ENCODE data around the gene BRMS1L. TPM values are rescaled to one million over a fixed set of nuclear protein-coding genes. Genes with fewer than 3 reads are reported as not detected.

Gene BRMS1L
- total RNA-seq, 1 donor from 2014 or later = 13.1 TPM

- peaks cover 54% of the 10 kb centered on the region for H3K36me3 Mint-ChIP-seq (ENCODE audit: insufficient read depth)
- H3K27ac Mint-ChIP-seq = no peak overlapping the region
- TF ChIP-seq, protein P1, sequence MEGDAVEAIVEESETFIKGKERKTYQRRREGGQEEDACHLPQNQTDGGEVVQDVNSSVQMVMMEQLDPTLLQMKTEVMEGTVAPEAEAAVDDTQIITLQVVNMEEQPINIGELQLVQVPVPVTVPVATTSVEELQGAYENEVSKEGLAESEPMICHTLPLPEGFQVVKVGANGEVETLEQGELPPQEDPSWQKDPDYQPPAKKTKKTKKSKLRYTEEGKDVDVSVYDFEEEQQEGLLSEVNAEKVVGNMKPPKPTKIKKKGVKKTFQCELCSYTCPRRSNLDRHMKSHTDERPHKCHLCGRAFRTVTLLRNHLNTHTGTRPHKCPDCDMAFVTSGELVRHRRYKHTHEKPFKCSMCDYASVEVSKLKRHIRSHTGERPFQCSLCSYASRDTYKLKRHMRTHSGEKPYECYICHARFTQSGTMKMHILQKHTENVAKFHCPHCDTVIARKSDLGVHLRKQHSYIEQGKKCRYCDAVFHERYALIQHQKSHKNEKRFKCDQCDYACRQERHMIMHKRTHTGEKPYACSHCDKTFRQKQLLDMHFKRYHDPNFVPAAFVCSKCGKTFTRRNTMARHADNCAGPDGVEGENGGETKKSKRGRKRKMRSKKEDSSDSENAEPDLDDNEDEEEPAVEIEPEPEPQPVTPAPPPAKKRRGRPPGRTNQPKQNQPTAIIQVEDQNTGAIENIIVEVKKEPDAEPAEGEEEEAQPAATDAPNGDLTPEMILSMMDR (IDR thresholded peaks at IDR 0.05; ENCODE audit: unreplicated experiment) = no peak
- H3K4me1 Mint-ChIP-seq (ENCODE audit: low read depth) = no peaks in the 10 kb centered on the region
- H3K4me3 Mint-ChIP-seq (ENCODE audit: low read depth) = no peak overlapping the region
- peaks cover 32% of the 10 kb centered on the region for H3K9me3 Mint-ChIP-seq (ENCODE audit: low read depth)
- DNase-seq (ENCODE audit: low spot score, unreplicated experiment) = no peak
- no peaks in the 10 kb centered on the region for H3K27me3 Mint-ChIP-seq
Measured at GRCh38 chr14:35844494-35844893, 18.4 kb downstream of the BRMS1L start.

DNA sequence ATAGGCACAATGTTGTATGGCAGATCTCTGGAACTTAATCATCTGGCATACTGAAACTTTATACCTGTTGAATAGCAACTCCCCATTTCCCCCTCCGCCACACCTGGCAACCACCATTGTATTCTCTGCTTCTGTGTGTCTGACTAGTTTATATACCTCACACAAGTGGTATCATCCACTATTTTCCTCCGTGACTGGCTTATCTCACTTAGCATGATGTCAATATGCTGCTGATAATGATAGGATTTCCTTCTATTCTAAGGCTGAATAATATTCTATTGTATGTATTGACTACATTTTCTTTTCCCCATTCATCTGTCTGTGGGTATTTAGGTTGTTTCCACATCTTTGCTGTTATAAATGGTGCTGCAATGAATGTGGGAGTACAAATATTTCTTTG, 21.5 kb downstream of the BRMS1L start:
- Mint-ChIP-seq H3K27ac (no peak overlapping the region), H3K36me3 (ENCODE audit: insufficient read depth) (peaks cover 48% of the 10 kb centered on the region)

GRCh38 chr14:35849122-35849521, 23.0 kb downstream of the BRMS1L start:
- Mint-ChIP-seq H3K4me1 (ENCODE audit: low read depth) (no peaks in the 10 kb centered on the region), H3K36me3 (ENCODE audit: insufficient read depth) (peaks cover 39% of the 10 kb centered on the region), H3K9me3 (ENCODE audit: low read depth) (peaks cover 12% of the 10 kb centered on the region), H3K27me3 (no peaks in the 10 kb centered on the region), H3K27ac (no peak overlapping the region), H3K4me3 (ENCODE audit: low read depth) (no peak overlapping the region)
- TF ChIP-seq, protein P1 (IDR thresholded peaks at IDR 0.05; ENCODE audit: unreplicated experiment) = no peak
- DNase-seq (ENCODE audit: low spot score, unreplicated experiment) = no peak

More for the DNA sequence above, 21.5 kb downstream of the BRMS1L start:
- Mint-ChIP-seq H3K9me3 (ENCODE audit: low read depth) (peaks cover 16% of the 10 kb centered on the region), H3K4me1 (ENCODE audit: low read depth) (no peaks in the 10 kb centered on the region), H3K4me3 (ENCODE audit: low read depth) (no peak overlapping the region), H3K27me3 (no peaks in the 10 kb centered on the region)
- no peak for DNase-seq (ENCODE audit: low spot score, unreplicated experiment)
- TF ChIP-seq, protein P1 (IDR thresholded peaks at IDR 0.05; ENCODE audit: unreplicated experiment) = no peak

GRCh38 chr14:35851823-35852222, 25.7 kb downstream of the BRMS1L start:
- no peaks in the 10 kb centered on the region for H3K4me1 Mint-ChIP-seq (ENCODE audit: low read depth)
- no peak overlapping the region for H3K4me3 Mint-ChIP-seq (ENCODE audit: low read depth)
- H3K27me3 Mint-ChIP-seq = no peaks in the 10 kb centered on the region
- H3K27ac Mint-ChIP-seq = no peak overlapping the region
- H3K36me3 Mint-ChIP-seq (ENCODE audit: insufficient read depth) = peaks cover 31% of the 10 kb centered on the region
- TF ChIP-seq, protein P1 (IDR thresholded peaks at IDR 0.05; ENCODE audit: unreplicated experiment) = no peak
- no peak for DNase-seq (ENCODE audit: low spot score, unreplicated experiment)
- H3K9me3 Mint-ChIP-seq (ENCODE audit: low read depth) = peaks cover 12% of the 10 kb centered on the region

DNA sequence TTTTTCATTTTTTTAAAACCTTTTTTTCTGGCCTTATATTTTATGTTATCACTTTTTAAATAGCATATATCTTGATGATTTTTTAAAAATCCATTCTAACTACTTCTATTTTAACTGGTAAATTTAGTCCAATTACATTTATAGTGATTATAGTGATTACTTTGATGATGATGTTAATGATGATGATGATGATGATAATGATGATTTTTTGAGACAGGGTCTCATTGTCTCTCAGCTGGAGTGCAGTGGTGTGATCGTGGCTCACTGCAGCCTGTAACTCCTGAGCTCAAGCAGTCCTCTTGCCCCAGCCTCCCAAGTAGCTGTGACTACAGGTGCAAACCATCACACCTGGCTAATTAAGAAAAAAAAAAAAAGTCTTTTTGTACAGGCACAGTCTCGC, 27.1 kb downstream of the BRMS1L start:
- TF ChIP-seq, protein P1 (IDR thresholded peaks at IDR 0.05; ENCODE audit: unreplicated experiment) = no peak
- DNase-seq (ENCODE audit: low spot score, unreplicated experiment) = no peak
- Mint-ChIP-seq H3K9me3 (ENCODE audit: low read depth) (peaks cover 12% of the 10 kb centered on the region), H3K4me3 (ENCODE audit: low read depth) (no peak overlapping the region), H3K4me1 (ENCODE audit: low read depth) (no peaks in the 10 kb centered on the region), H3K27ac (no peak overlapping the region), H3K27me3 (no peaks in the 10 kb centered on the region), H3K36me3 (ENCODE audit: insufficient read depth) (peaks cover 35% of the 10 kb centered on the region)
